ENCODE data around the gene MCF2L. TPM values are rescaled to one million over a fixed set of nuclear protein-coding genes. Genes with fewer than 3 reads are reported as not detected.

Gene MCF2L
- total RNA-seq, 1 experiment from 2014 or later: 22.1 TPM

DNA sequence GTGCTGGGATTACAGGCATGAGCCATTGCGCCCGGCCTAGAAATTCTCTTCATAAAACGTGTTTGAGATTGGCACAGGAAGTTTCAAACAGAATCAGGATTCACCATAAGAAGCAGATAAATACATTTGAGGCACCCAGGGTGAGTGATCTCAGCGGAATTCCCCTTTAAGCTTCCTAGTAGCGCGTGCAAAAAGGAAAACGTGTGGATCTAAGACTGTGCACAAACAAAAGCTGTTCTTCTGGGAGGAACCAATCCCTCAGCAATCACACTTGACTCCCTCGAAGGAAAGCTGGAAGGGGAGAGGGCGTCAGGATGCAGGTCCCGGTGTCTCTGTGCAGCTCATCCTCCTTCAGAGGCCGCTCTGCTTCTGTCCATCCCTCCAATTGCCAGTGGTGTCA, 15.5 kb downstream of the MCF2L start:
- Histone ChIP-seq H3K27me3 (replicated peaks; ENCODE audit: control insufficient read depth, insufficient read depth, low read length) (no peaks in the 10 kb centered on the region), H3K4me3 (ENCODE audit: low read depth, low read length) (peak overlapping the region; percentile 33), H3K9me3 (no peaks in the 10 kb centered on the region), H3K36me3 (ENCODE audit: control insufficient read depth, insufficient read depth, low read length) (no peaks in the 10 kb centered on the region), H3K4me1 (peaks cover 27% of the 10 kb centered on the region)
- intact Hi-C loops (cut with micrococcal nuclease; ENCODE audit: unreplicated experiment): loop anchor here (2.0 kb wide), 1 partner anchor 18 kb away; no protein-coding TSS in a partner anchor
- peaks cover 20% of the 10 kb centered on the region for H3K4me1 Mint-ChIP-seq (ENCODE audit: low read depth, unreplicated experiment)
- ChIA-PET POLR2A (no interaction called here), CTCF (interaction anchor here (0.6 to 2.6 kb wide), 5 partner anchors 15 to 48 kb away, joined by 3 to 10 read pairs (median 8); partner anchors contain the start of gene MCF2L)
- no peaks in the 10 kb centered on the region for H3K36me3 Mint-ChIP-seq (ENCODE audit: insufficient read depth, unreplicated experiment)
- no TSS peak for BruUV-seq (replicated peaks)
- DNase-seq: no peak
- no peak overlapping the region for H3K27ac Mint-ChIP-seq (ENCODE audit: unreplicated experiment)
- TF ChIP-seq, protein P1, sequence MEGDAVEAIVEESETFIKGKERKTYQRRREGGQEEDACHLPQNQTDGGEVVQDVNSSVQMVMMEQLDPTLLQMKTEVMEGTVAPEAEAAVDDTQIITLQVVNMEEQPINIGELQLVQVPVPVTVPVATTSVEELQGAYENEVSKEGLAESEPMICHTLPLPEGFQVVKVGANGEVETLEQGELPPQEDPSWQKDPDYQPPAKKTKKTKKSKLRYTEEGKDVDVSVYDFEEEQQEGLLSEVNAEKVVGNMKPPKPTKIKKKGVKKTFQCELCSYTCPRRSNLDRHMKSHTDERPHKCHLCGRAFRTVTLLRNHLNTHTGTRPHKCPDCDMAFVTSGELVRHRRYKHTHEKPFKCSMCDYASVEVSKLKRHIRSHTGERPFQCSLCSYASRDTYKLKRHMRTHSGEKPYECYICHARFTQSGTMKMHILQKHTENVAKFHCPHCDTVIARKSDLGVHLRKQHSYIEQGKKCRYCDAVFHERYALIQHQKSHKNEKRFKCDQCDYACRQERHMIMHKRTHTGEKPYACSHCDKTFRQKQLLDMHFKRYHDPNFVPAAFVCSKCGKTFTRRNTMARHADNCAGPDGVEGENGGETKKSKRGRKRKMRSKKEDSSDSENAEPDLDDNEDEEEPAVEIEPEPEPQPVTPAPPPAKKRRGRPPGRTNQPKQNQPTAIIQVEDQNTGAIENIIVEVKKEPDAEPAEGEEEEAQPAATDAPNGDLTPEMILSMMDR (IDR thresholded peaks at IDR 0.05; ENCODE audit: insufficient read depth in 1 of 2, low read depth in 1 of 2, low read length in 1 of 2, severe bottlenecking in 1 of 2, unreplicated experiment in 1 of 2): no peak
- no peaks in the 10 kb centered on the region for H3K9me3 Mint-ChIP-seq (ENCODE audit: unreplicated experiment)
- H3K27me3 Mint-ChIP-seq (ENCODE audit: insufficient read depth, unreplicated experiment): no peaks in the 10 kb centered on the region
- peak overlapping the region; percentile 66 for H3K4me3 Mint-ChIP-seq (ENCODE audit: unreplicated experiment)

DNA sequence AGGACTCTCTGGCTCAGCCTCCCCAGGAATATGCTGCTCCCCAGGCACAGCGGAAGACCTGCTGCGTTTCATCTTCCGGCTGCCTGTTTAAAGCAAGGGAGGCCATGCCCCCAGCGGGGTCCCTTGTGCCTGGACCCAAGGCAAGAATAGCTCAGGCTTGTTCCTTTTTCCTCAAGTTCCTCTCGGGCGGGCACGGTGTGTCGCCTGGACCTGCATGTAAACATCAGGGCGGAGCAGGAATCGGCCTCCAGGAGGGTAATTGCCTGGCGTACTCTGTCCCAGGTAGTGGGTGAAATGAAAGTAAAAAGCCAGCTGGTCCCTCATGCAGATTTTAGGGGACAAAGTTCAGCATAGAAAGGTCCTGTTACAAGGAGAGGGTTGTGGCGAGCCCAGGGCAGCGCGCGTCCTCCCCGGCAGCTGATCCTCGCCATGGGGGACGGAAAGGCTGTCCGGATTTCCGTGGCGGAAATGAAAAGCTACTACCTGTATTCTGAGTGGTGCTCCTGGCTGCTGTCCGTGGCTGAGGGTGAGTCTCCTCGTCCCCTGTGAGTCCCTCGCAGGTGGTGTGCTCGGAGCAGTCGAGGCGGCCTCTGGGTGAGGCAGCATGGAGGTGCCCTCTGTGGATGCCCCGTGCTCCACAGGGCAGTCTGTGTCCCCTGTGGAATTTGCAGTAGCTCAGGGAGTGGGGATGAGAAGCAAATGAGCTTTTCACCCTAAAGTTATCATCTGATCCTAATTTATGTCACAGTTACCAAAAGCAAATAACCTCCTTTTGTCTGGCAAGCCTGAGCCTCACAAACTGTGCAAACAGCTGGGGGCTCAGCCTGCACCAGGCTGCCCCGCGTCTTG, 16.2 kb downstream of the MCF2L start:
- BruUV-seq (replicated peaks): no TSS peak
- Histone ChIP-seq H3K4me1 (peaks cover 27% of the 10 kb centered on the region), H3K27me3 (replicated peaks; ENCODE audit: control insufficient read depth, insufficient read depth, low read length) (no peaks in the 10 kb centered on the region), H3K4me3 (ENCODE audit: low read depth, low read length) (peak overlapping the region; percentile 33), H3K9me3 (0 out of 2 replicates have a peak, but pooled peaks cover 3% of the 10 kb centered on the region), H3K36me3 (ENCODE audit: control insufficient read depth, insufficient read depth, low read length) (no peaks in the 10 kb centered on the region)
- peak overlapping the region; percentile 66 for H3K4me3 Mint-ChIP-seq (ENCODE audit: unreplicated experiment)
- DNase-seq: peak in 1 of 2 experiments; percentile 60
- no peaks in the 10 kb centered on the region for H3K36me3 Mint-ChIP-seq (ENCODE audit: insufficient read depth, unreplicated experiment)
- CTCF ChIA-PET: interaction anchor here (0.6 to 1.7 kb wide), 5 partner anchors 16 to 47 kb away, joined by 3 to 10 read pairs (median 4); partner anchors contain the start of gene MCF2L
- H3K27ac Mint-ChIP-seq (ENCODE audit: unreplicated experiment): peak overlapping the region; percentile 53
- POLR2A ChIA-PET: interaction anchor here (0.7 kb wide), 1 partner anchor 536 kb away, joined by 3 read pairs; no protein-coding TSS in a partner anchor
- intact Hi-C loops (cut with micrococcal nuclease; ENCODE audit: unreplicated experiment): loop anchor here (1.0 to 2.0 kb wide), 2 partner anchors 18 to 42 kb away; no protein-coding TSS in a partner anchor
- TF ChIP-seq, protein P1 (IDR thresholded peaks at IDR 0.05; ENCODE audit: insufficient read depth in 1 of 2, low read depth in 1 of 2, low read length in 1 of 2, severe bottlenecking in 1 of 2, unreplicated experiment in 1 of 2): no peak
- H3K9me3 Mint-ChIP-seq (ENCODE audit: unreplicated experiment): no peaks in the 10 kb centered on the region
- peaks cover 20% of the 10 kb centered on the region for H3K4me1 Mint-ChIP-seq (ENCODE audit: low read depth, unreplicated experiment)
- H3K27me3 Mint-ChIP-seq (ENCODE audit: insufficient read depth, unreplicated experiment): no peaks in the 10 kb centered on the region

DNA sequence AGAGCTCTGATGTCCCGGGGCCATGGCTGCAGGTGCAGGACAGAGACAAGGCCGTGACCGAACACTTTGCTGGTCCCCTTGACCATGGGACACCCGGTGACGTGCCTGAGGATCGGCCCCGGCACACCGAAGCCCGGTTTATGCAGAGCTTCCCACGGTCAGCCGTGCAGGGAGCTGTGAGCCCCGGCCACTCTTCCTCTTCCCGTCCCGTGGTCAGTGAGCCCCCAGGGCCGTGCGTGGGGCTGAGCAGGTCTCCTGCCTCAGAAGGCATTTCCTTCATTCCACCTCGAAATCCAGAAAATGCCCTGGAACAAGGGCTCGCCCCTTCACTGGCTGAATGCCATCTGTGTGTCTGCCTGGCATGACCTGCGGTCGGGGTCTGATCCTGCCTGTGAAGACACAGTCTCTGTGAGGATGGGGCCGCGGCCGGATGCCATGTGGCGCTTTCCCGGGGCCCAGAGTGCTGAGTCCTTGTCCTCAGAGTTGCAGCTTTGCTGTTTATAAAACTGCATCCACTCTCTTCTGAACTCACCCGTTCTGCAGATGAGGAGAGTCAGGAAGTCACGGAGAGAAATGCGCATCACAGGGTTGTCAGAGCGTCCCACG, 16.9 kb downstream of the MCF2L start:
- Mint-ChIP-seq H3K36me3 (ENCODE audit: insufficient read depth, unreplicated experiment) (no peaks in the 10 kb centered on the region), H3K27me3 (ENCODE audit: insufficient read depth, unreplicated experiment) (no peaks in the 10 kb centered on the region), H3K4me3 (ENCODE audit: unreplicated experiment) (peak overlapping the region; percentile 66), H3K4me1 (ENCODE audit: low read depth, unreplicated experiment) (peaks cover 20% of the 10 kb centered on the region), H3K9me3 (ENCODE audit: unreplicated experiment) (no peaks in the 10 kb centered on the region), H3K27ac (ENCODE audit: unreplicated experiment) (peak overlapping the region; percentile 53)
- intact Hi-C loops (cut with micrococcal nuclease; ENCODE audit: unreplicated experiment): loop anchor here (1.0 to 2.0 kb wide), 2 partner anchors 17 to 43 kb away; no protein-coding TSS in a partner anchor
- Histone ChIP-seq H3K27me3 (replicated peaks; ENCODE audit: control insufficient read depth, insufficient read depth, low read length) (no peaks in the 10 kb centered on the region), H3K4me1 (peaks cover 27% of the 10 kb centered on the region), H3K36me3 (ENCODE audit: control insufficient read depth, insufficient read depth, low read length) (no peaks in the 10 kb centered on the region), H3K9me3 (0 out of 2 replicates have a peak, but pooled peaks cover 3% of the 10 kb centered on the region), H3K4me3 (ENCODE audit: low read depth, low read length) (peak overlapping the region; percentile 33)
- no TSS peak for BruUV-seq (replicated peaks)
- TF ChIP-seq, protein P1 (IDR thresholded peaks at IDR 0.05; ENCODE audit: insufficient read depth in 1 of 2, low read depth in 1 of 2, low read length in 1 of 2, severe bottlenecking in 1 of 2, unreplicated experiment in 1 of 2): no peak
- ChIA-PET CTCF (interaction anchor here (1.2 to 1.7 kb wide), 2 partner anchors 17 to 43 kb away, joined by 8 to 10 read pairs; partner anchors contain the start of gene MCF2L), POLR2A (no interaction called here)
- no peak for DNase-seq

All from Caco-2 (cell line).